IMR-90 (cell line): Measurements from ENCODE around the gene NELL1. TPM values are rescaled to one million over a fixed set of nuclear protein-coding genes. Genes with fewer than 3 reads are reported as not detected.

Source experiments
- ATAC-seq: fragments of 200-7000 bp; cut with Tn5 transposase; 2 replicates; pipeline ENCODE4 v1.9.1; 2020; ENCODE audit warnings: low read depth, mild to moderate bottlenecking, moderate library complexity
- BruUV-seq: library from RNA; stranded (reverse); fragments of 400-500 nt; replicated peaks from 2 replicates; lab custom pipeline; 2021; lab: Mats Ljungman, UMichigan
- CTCF ChIA-PET: fragments of 300-600 bp; formaldehyde crosslinking; extraction: SDS; loops from one replicate; lab custom pipeline; 2021; ENCODE audit warnings: antibody characterized with exemption; lab: Yijun Ruan, JAX
- POLR2A ChIA-PET: fragments of 300-600 bp; sonication (Branson Sonifier 250); formaldehyde crosslinking; loops from one replicate; lab custom pipeline; 2022; ENCODE audit warnings: antibody characterized with exemption; ENCODE audit not compliant: unreplicated experiment; lab: Charles Lee
- DNase-seq: peaks from one replicate; pipeline ENCODE4 v3.0.0; 2013
- H2AFZ ChIP-seq: replicated peaks from 2 replicates; pipeline ENCODE3; 2013; ENCODE audit warnings: low read length, mild to moderate bottlenecking; ENCODE audit not compliant: poor library complexity
- H2AK5ac ChIP-seq: 2 replicates; pipeline ENCODE4 v1.6.1; 2013; ENCODE audit warnings: low read depth, low read length, inconsistent platforms
- H2AK9ac ChIP-seq: replicated peaks from 2 replicates; pipeline ENCODE3; 2013; ENCODE audit warnings: mild to moderate bottlenecking, low read depth, low read length, moderate library complexity; ENCODE audit not compliant: poor library complexity
- H2BK120ac ChIP-seq: 2 replicates; pipeline ENCODE4 v1.6.1; 2013; ENCODE audit warnings: low read depth, low read length, inconsistent platforms
- H2BK15ac ChIP-seq: 3 replicates; pipeline ENCODE4 v1.6.1; 2013; ENCODE audit warnings: low read depth, low read length, inconsistent platforms
- H2BK20ac ChIP-seq: 2 replicates; pipeline ENCODE4 v1.6.1; 2013; ENCODE audit warnings: low read depth, mild to moderate bottlenecking, inconsistent platforms, low read length, moderate library complexity
- H2BK5ac ChIP-seq: 2 replicates; pipeline ENCODE4 v1.6.1; 2013; ENCODE audit warnings: mild to moderate bottlenecking, low read depth, low read length, inconsistent platforms; ENCODE audit not compliant: poor library complexity, severe bottlenecking
- H3K14ac ChIP-seq: replicated peaks from 2 replicates; pipeline ENCODE4 v1.6.1; 2013; ENCODE audit warnings: low read depth, low read length, inconsistent platforms
- H3K18ac ChIP-seq: 2 replicates; pipeline ENCODE4 v1.6.1; 2013; ENCODE audit warnings: low read depth, low read length, control low read depth
- H3K23ac ChIP-seq: 2 replicates; pipeline ENCODE4 v1.6.1; 2013; ENCODE audit warnings: low read depth, low read length, inconsistent platforms
- H3K27ac ChIP-seq: 2 replicates; pipeline ENCODE4 v1.5.1; 2013; ENCODE audit warnings: mild to moderate bottlenecking, control low read depth, low read length; ENCODE audit not compliant: insufficient read depth
- H3K27me3 ChIP-seq: 2 replicates; pipeline ENCODE4 v1.6.1; 2013; ENCODE audit warnings: low read length; ENCODE audit not compliant: control insufficient read depth, insufficient read depth
- H3K36me3 ChIP-seq: 2 replicates; pipeline ENCODE4 v1.6.1; 2013; ENCODE audit warnings: low read length, mixed read lengths; ENCODE audit not compliant: control insufficient read depth, insufficient read depth
- H3K4ac ChIP-seq: 2 replicates; pipeline ENCODE4 v1.6.1; 2013; ENCODE audit warnings: low read depth, low read length, inconsistent platforms
- H3K4me1 ChIP-seq: 2 replicates; pipeline ENCODE4 v1.6.1; 2013; ENCODE audit warnings: low read length, mixed read lengths; ENCODE audit not compliant: control insufficient read depth, insufficient read depth
- H3K4me2 ChIP-seq: 2 replicates; pipeline ENCODE4 v1.6.1; 2013; ENCODE audit warnings: low read depth, mild to moderate bottlenecking, control low read depth, low read length, moderate library complexity
- H3K4me3 ChIP-seq: 2 replicates; pipeline ENCODE4 v1.5.1; 2013; ENCODE audit warnings: low read depth, mild to moderate bottlenecking, control low read depth, low read length, moderate library complexity; ENCODE audit not compliant: insufficient read depth
- H3K56ac ChIP-seq: 2 replicates; pipeline ENCODE4 v1.6.1; 2013; ENCODE audit warnings: low read length, inconsistent platforms; ENCODE audit not compliant: insufficient read depth; ENCODE audit errors: extremely low read depth
- H3K79me1 ChIP-seq, 2 experiments: 2 replicates each; pipeline ENCODE4 v1.6.1; 2013; ENCODE audit warnings: low read length in 2 of 2, inconsistent platforms in 1 of 2, low read depth in 1 of 2
- H3K9ac ChIP-seq: 2 replicates; pipeline ENCODE4 v1.6.1; 2013; ENCODE audit warnings: low read depth, low read length, control low read depth
- H3K9me1 ChIP-seq: 2 replicates; pipeline ENCODE4 v1.6.1; 2013; ENCODE audit warnings: low read length, inconsistent platforms; ENCODE audit not compliant: insufficient read depth
- H3K9me3 ChIP-seq: 2 replicates; pipeline ENCODE4 v1.6.1; 2013; ENCODE audit warnings: low read length; ENCODE audit not compliant: control insufficient read depth, insufficient read depth
- H4K20me1 ChIP-seq: 2 replicates; pipeline ENCODE4 v1.6.1; 2013; ENCODE audit warnings: low read length, inconsistent platforms; ENCODE audit not compliant: insufficient read depth
- H4K5ac ChIP-seq: 2 replicates; pipeline ENCODE4 v1.6.1; 2013; ENCODE audit warnings: mild to moderate bottlenecking, low read depth, low read length, control low read depth
- H4K8ac ChIP-seq, 2 experiments: 2 replicates each; pipeline ENCODE4 v1.6.1; 2013; ENCODE audit warnings: low read depth in 2 of 2, low read length in 2 of 2, control low read depth in 1 of 2, inconsistent platforms in 1 of 2
- H4K91ac ChIP-seq: 2 replicates; pipeline ENCODE4 v1.6.1; 2013; ENCODE audit warnings: low read depth, low read length, inconsistent platforms; ENCODE audit not compliant: insufficient read depth
- CHD1 ChIP-seq: IDR thresholded peaks from 2 replicates; pipeline ENCODE4 v1.6.1; 2012; ENCODE audit warnings: low read depth, low read length, improper control_type of control experiment
- RAD21 ChIP-seq: IDR thresholded peaks from 2 replicates; pipeline ENCODE4 v1.6.1; 2012; ENCODE audit warnings: low read length, improper control_type of control experiment
- RCOR1 ChIP-seq: IDR thresholded peaks from 2 replicates; pipeline ENCODE4 v1.6.1; 2012; ENCODE audit warnings: mild to moderate bottlenecking, low read length, improper control_type of control experiment; ENCODE audit not compliant: insufficient replicate concordance
- WGBS, 2 experiments: methylation state at CpG; one replicate each; pipeline versions ENCODE4 v1.1.5 to v1.1.7; 2013; ENCODE audit warnings: missing lambda C conversion rate in 2 of 2; ENCODE audit not compliant: insufficient read length in 1 of 2; ENCODE audit errors: extremely low coverage in 2 of 2; 5-methylcytosine and 5-hydroxymethylcytosine counted together
- dilution Hi-C: fragments of 300-500 bp; cut with HindIII; formaldehyde crosslinking; loops from one replicate; pipeline ENCODE4 v1.14.3; 2018; ENCODE audit warnings: low sequenced_read_pairs; ENCODE audit not compliant: unreplicated experiment
- in situ Hi-C: fragments of 300-500 bp; cut with MboI; formaldehyde crosslinking; loops from 3 replicates; pipeline ENCODE4 v1.14.3; 2019; ENCODE audit warnings: low sequenced_read_pairs, inconsistent platforms, mixed read lengths
- intact Hi-C: fragments of 100-400 bp; cut with micrococcal nuclease; formaldehyde crosslinking; loops from 2 replicates; pipeline ENCODE4 v1.10.0; 2022
- polyA plus RNA-seq, 3 experiments: library from polyadenylated mRNA; depleted of rRNA; stranded (reverse); fragments of >200 nt; gene quantifications; 2 replicates each; pipeline ENCODE4 v1.2.3, GENCODE V29; 2012; ENCODE audit warnings: low replicate concordance in 1 of 3
- total RNA-seq: library from RNA; depleted of rRNA; stranded (reverse); fragments of >200 nt; gene quantifications from 2 replicates; pipeline ENCODE4 v1.2.3, GENCODE V29; 2012

Gene NELL1
- total and polyA plus RNA-seq, 2 of the 4 experiments (the other 2 are of a cell fraction) = not detected

- Histone ChIP-seq H3K79me1 (no peaks in the 10 kb centered on the region), H3K9ac (no peak overlapping the region), H3K9me3 (peaks cover 5% of the 10 kb centered on the region), H3K27ac (no peak overlapping the region), H2BK20ac (no peak overlapping the region), H3K18ac (no peak overlapping the region), H3K4me2 (no peak overlapping the region), H3K14ac (no peak overlapping the region), H2BK15ac (no peak overlapping the region), H4K5ac (no peak overlapping the region), H3K4me3 (no peak overlapping the region), H3K36me3 (no peaks in the 10 kb centered on the region), H3K23ac (no peak overlapping the region), H3K4me1 (no peaks in the 10 kb centered on the region), H2AK9ac (no peak overlapping the region), H3K56ac (no peak overlapping the region), H4K20me1 (no peaks in the 10 kb centered on the region), H3K4ac (no peak overlapping the region), H2AK5ac (no peak overlapping the region), H2BK120ac (no peak overlapping the region), H2BK5ac (no peak overlapping the region), H4K8ac (no peak overlapping the region), H3K9me1 (no peaks in the 10 kb centered on the region), H4K91ac (no peak overlapping the region), H3K27me3 (no peaks in the 10 kb centered on the region), H2AFZ (no peak overlapping the region)
- dilution Hi-C loops = no loop called here
- POLR2A ChIA-PET = no interaction called here
- in situ Hi-C loops = no loop called here
- no TSS peak for BruUV-seq
- ATAC-seq (no peak), DNase-seq (no peak)
- CTCF ChIA-PET = no interaction called here
- TF ChIP-seq RAD21 = no peak
- TF ChIP-seq RCOR1 = no peak
- TF ChIP-seq CHD1 = no peak
- intact Hi-C loops = no loop called here
- no CpG with 5 or more reads among the region's 2 CpGs for WGBS, 2 experiments
These were observed 472.6 kb downstream of the NELL1 start for GRCh38 chr11:21142007-21142406.
